DOHH2 (cell line): ENCODE measurements around the gene CCDC88B.

ENCODE experiments used
- H3F3A ChIP-seq: fragments of 200-600 bp; sonication (generic), shearing (Covaris generic); 2 replicates; pipeline ENCODE4 v1.6.0; 2016; ENCODE audit warnings: antibody characterized with exemption, mild to moderate bottlenecking; ENCODE audit not compliant: control insufficient read depth, insufficient read depth
- H3K27ac ChIP-seq: fragments of 200-600 bp; sonication (generic); 2 replicates; pipeline ENCODE4 v1.5.1; 2014; ENCODE audit warnings: low read depth, mild to moderate bottlenecking, low read length, moderate library complexity
- H3K27me3 ChIP-seq: fragments of 200-600 bp; sonication (generic); 2 replicates; pipeline ENCODE4 v1.6.1; 2014; ENCODE audit warnings: mild to moderate bottlenecking, low read length, mixed read lengths; ENCODE audit not compliant: control insufficient read depth
- H3K36me3 ChIP-seq: fragments of 200-600 bp; sonication (generic); 2 replicates; pipeline ENCODE4 v1.6.1; 2014; ENCODE audit warnings: mild to moderate bottlenecking, low read length, moderate library complexity, mixed read lengths; ENCODE audit not compliant: control insufficient read depth
- H3K4me1 ChIP-seq: fragments of 200-600 bp; sonication (generic); 2 replicates; pipeline ENCODE4 v1.6.1; 2014; ENCODE audit warnings: mild to moderate bottlenecking, low read length, mixed read lengths; ENCODE audit not compliant: control insufficient read depth
- H3K4me2 ChIP-seq: fragments of 200-600 bp; sonication (generic); 2 replicates; pipeline ENCODE4 v1.6.0; 2014; ENCODE audit warnings: mild to moderate bottlenecking, low read length, moderate library complexity
- H3K4me3 ChIP-seq: fragments of 200-600 bp; sonication (generic); 2 replicates; pipeline ENCODE4 v1.5.1; 2014; ENCODE audit warnings: mild to moderate bottlenecking, low read length, mixed read lengths
- H3K79me2 ChIP-seq: fragments of 200-600 bp; sonication (generic); 2 replicates; pipeline ENCODE4 v1.6.1; 2014; ENCODE audit warnings: mild to moderate bottlenecking, low read length, mixed read lengths; ENCODE audit not compliant: control insufficient read depth
- H3K9me2 ChIP-seq: fragments of 200-600 bp; sonication (generic); replicated peaks from 2 replicates; pipeline ENCODE4 v1.6.1; 2014; ENCODE audit warnings: mild to moderate bottlenecking, low read length, mixed read lengths; ENCODE audit not compliant: control insufficient read depth
- H3K9me3 ChIP-seq: fragments of 200-600 bp; sonication (generic); 2 replicates; pipeline ENCODE4 v1.6.1; 2014; ENCODE audit warnings: antibody characterized with exemption, low read length, mixed read lengths; ENCODE audit not compliant: control insufficient read depth, insufficient read depth
- H4K20me1 ChIP-seq: fragments of 200-600 bp; sonication (generic); 2 replicates; pipeline ENCODE4 v1.6.0; 2014; ENCODE audit warnings: low read depth, mild to moderate bottlenecking, antibody characterized with exemption, low read length, moderate library complexity; ENCODE audit not compliant: control insufficient read depth, insufficient read depth
- CTCF ChIP-seq: fragments of 200-600 bp; sonication (generic); IDR thresholded peaks from one replicate; pipeline ENCODE4 v1.5.1; 2014; ENCODE audit warnings: antibody characterized with exemption, mild to moderate bottlenecking, low read depth, low read length; ENCODE audit not compliant: poor library complexity, severe bottlenecking
- EZH2phosphoT487 ChIP-seq: fragments of 200-600 bp; sonication (generic); IDR thresholded peaks from 2 replicates; pipeline ENCODE4 v1.6.1; 2017; ENCODE audit warnings: borderline replicate concordance, mild to moderate bottlenecking, antibody characterized with exemption, low read length, moderate library complexity, mixed read lengths

The CCDC88B gene

GRCh38 chr11:64303109-64304031 lies 36.6 kb upstream of the CCDC88B start:
- TF ChIP-seq CTCF = no peak
- TF ChIP-seq EZH2phosphoT487 = no peak
- Histone ChIP-seq H3K36me3 (peaks cover 26% of the 10 kb centered on the region), H3K4me1 (peaks cover 41% of the 10 kb centered on the region), H3K9me3 (no peaks in the 10 kb centered on the region), H3K4me3 (peak overlapping the region; percentile 86; the same call in 1 of the 2 replicates), H3K9me2 (no peaks in the 10 kb centered on the region), H3K4me2 (peak overlapping the region; percentile 89; the same call in 1 of the 2 replicates), H4K20me1 (no peaks in the 10 kb centered on the region), H3K79me2 (peaks cover 27% of the 10 kb centered on the region), H3K27ac (no peak overlapping the region), H3F3A (no peaks in the 10 kb centered on the region; the same call in 1 of the 2 replicates), H3K27me3 (peaks cover 25% of the 10 kb centered on the region)

- Histone ChIP-seq H3K79me2 (peaks cover 30% of the 10 kb centered on the region), H3K9me3 (no peaks in the 10 kb centered on the region), H3K9me2 (no peaks in the 10 kb centered on the region), H3F3A (no peaks in the 10 kb centered on the region; the same call in 1 of the 2 replicates), H3K27ac (no peak overlapping the region), H3K27me3 (peaks cover 20% of the 10 kb centered on the region), H3K4me3 (peak overlapping the region; percentile 86), H3K36me3 (peaks cover 26% of the 10 kb centered on the region), H4K20me1 (no peaks in the 10 kb centered on the region), H3K4me1 (peaks cover 41% of the 10 kb centered on the region), H3K4me2 (peak overlapping the region; percentile 89)
- TF ChIP-seq EZH2phosphoT487 = no peak
- TF ChIP-seq CTCF = no peak
Measured at GRCh38 chr11:64304032-64304315, 36.0 kb upstream of the CCDC88B start.

- peaks cover 41% of the 10 kb centered on the region for H3K4me1 ChIP-seq
- H3K4me3 ChIP-seq = peak overlapping the region; percentile 86
Measured at GRCh38 chr11:64304316-64305072, 35.5 kb upstream of the CCDC88B start.

More at GRCh38 chr11:64304316-64305072, 35.5 kb upstream of the CCDC88B start:
- no peaks in the 10 kb centered on the region for H3K9me2 ChIP-seq
- H3K27me3 ChIP-seq = peaks cover 15% of the 10 kb centered on the region
- no peaks in the 10 kb centered on the region; the same call in 1 of the 2 replicates for H3F3A ChIP-seq
- peaks cover 35% of the 10 kb centered on the region for H3K79me2 ChIP-seq
- peak overlapping the region; percentile 89 for H3K4me2 ChIP-seq
- H4K20me1 ChIP-seq = no peaks in the 10 kb centered on the region
- peak overlapping the region; percentile 88 for H3K27ac ChIP-seq
- TF ChIP-seq EZH2phosphoT487 (no peak), CTCF (peak; percentile 99)
- H3K9me3 ChIP-seq = no peaks in the 10 kb centered on the region
- peaks cover 29% of the 10 kb centered on the region for H3K36me3 ChIP-seq
